Liver (tissue), 3 donors: ENCODE data around the gene MDM2.

Experiments
- NR2F2 ChIP-seq: IDR thresholded peaks from 2 replicates; pipeline ENCODE4 v1.6.1; 2016; ENCODE audit warnings: antibody characterized with exemption
- TF ChIP-seq, protein P1 (sequence below): fragments of 150-350 bp; IDR thresholded peaks from 2 replicates; pipeline ENCODE4 v1.5.1; 2017; ENCODE audit warnings: improper control_type of control experiment, low read depth, low read length; ENCODE audit not compliant: missing input control
- TF ChIP-seq, protein P2 (sequence below): IDR thresholded peaks from 2 replicates; pipeline ENCODE4 v1.6.1; 2016; ENCODE audit warnings: antibody characterized with exemption, mild to moderate bottlenecking
- donor health status: healthy.
- donor health status: healthy.

GRCh38 chr12:68877583-68877982, 69.6 kb downstream of the MDM2 start:
- TF ChIP-seq, protein P1, sequence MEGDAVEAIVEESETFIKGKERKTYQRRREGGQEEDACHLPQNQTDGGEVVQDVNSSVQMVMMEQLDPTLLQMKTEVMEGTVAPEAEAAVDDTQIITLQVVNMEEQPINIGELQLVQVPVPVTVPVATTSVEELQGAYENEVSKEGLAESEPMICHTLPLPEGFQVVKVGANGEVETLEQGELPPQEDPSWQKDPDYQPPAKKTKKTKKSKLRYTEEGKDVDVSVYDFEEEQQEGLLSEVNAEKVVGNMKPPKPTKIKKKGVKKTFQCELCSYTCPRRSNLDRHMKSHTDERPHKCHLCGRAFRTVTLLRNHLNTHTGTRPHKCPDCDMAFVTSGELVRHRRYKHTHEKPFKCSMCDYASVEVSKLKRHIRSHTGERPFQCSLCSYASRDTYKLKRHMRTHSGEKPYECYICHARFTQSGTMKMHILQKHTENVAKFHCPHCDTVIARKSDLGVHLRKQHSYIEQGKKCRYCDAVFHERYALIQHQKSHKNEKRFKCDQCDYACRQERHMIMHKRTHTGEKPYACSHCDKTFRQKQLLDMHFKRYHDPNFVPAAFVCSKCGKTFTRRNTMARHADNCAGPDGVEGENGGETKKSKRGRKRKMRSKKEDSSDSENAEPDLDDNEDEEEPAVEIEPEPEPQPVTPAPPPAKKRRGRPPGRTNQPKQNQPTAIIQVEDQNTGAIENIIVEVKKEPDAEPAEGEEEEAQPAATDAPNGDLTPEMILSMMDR: no peak
- TF ChIP-seq, protein P2, sequence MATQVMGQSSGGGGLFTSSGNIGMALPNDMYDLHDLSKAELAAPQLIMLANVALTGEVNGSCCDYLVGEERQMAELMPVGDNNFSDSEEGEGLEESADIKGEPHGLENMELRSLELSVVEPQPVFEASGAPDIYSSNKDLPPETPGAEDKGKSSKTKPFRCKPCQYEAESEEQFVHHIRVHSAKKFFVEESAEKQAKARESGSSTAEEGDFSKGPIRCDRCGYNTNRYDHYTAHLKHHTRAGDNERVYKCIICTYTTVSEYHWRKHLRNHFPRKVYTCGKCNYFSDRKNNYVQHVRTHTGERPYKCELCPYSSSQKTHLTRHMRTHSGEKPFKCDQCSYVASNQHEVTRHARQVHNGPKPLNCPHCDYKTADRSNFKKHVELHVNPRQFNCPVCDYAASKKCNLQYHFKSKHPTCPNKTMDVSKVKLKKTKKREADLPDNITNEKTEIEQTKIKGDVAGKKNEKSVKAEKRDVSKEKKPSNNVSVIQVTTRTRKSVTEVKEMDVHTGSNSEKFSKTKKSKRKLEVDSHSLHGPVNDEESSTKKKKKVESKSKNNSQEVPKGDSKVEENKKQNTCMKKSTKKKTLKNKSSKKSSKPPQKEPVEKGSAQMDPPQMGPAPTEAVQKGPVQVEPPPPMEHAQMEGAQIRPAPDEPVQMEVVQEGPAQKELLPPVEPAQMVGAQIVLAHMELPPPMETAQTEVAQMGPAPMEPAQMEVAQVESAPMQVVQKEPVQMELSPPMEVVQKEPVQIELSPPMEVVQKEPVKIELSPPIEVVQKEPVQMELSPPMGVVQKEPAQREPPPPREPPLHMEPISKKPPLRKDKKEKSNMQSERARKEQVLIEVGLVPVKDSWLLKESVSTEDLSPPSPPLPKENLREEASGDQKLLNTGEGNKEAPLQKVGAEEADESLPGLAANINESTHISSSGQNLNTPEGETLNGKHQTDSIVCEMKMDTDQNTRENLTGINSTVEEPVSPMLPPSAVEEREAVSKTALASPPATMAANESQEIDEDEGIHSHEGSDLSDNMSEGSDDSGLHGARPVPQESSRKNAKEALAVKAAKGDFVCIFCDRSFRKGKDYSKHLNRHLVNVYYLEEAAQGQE: no peak
- TF ChIP-seq NR2F2: no peak
